GM12878 (cell line): ENCODE measurements around the gene LHB. TPM values are rescaled to one million over a fixed set of nuclear protein-coding genes. Genes with fewer than 3 reads are reported as not detected.
A peak's percentile ranks its signal among the peaks of the same experiment; 100 is the strongest.

Experiments used
- ATAC-seq: fragments of 200-7000 bp; cut with Tn5 transposase; 3 replicates; pipeline ENCODE4 v1.9.1; 2020; ENCODE audit warnings: mild to moderate bottlenecking, moderate library complexity
- BruUV-seq: library from RNA; stranded (reverse); fragments of 400-500 nt; replicated peaks from 2 replicates; lab custom pipeline; 2021; lab: Mats Ljungman, UMichigan
- CTCF ChIA-PET: fragments of 300-600 bp; sonication (Branson Sonifier 250); formaldehyde crosslinking; extraction: SDS; loops from one replicate; lab custom pipeline; 2021; ENCODE audit warnings: inconsistent platforms; lab: Yijun Ruan, JAX
- POLR2A ChIA-PET: fragments of 350-600 bp; formaldehyde crosslinking; extraction: SDS; loops from one replicate; lab custom pipeline; 2021; ENCODE audit warnings: inconsistent platforms; lab: Charles Lee
- RAD21 ChIA-PET: fragments of 300-600 bp; sonication (Branson Sonifier 250); formaldehyde crosslinking; loops from one replicate; lab custom pipeline; 2023; ENCODE audit warnings: antibody characterized with exemption; ENCODE audit not compliant: unreplicated experiment; lab: Charles Lee
- SMC1A ChIA-PET: fragments of 300-600 bp; sonication (Branson Sonifier 250); formaldehyde crosslinking; loops from one replicate; lab custom pipeline; 2023; ENCODE audit not compliant: unreplicated experiment, uncharacterized antibody; lab: Charles Lee
- DNase-seq: peaks from one replicate; pipeline ENCODE4 v3.0.0-alpha.2; 2011; ENCODE audit warnings: low read depth, low spot score
- FAIRE-seq: peaks from 3 replicates; lab custom pipeline; 2011; peaks lifted over from hg19 to GRCh38; lab: Jason Lieb, UNC
- H2AFZ ChIP-seq: 2 replicates; pipeline ENCODE4 v1.6.0; 2011; ENCODE audit warnings: low read depth, low read length, control low read depth; ENCODE audit not compliant: control insufficient read depth
- H3K27ac ChIP-seq: 2 replicates; pipeline ENCODE4 v1.5.1; 2011; ENCODE audit warnings: control low read depth; ENCODE audit not compliant: control insufficient read depth, insufficient read depth
- H3K27me3 ChIP-seq, 2 experiments: replicated peaks in 1 of 2; 2 replicates each; pipeline versions ENCODE4 v1.6.0 to v1.6.1; 2011; ENCODE audit warnings: low read length in 1 of 2; ENCODE audit not compliant: control insufficient read depth in 2 of 2, insufficient read depth in 2 of 2
- H3K36me3 ChIP-seq, 2 experiments: 2 replicates each; pipeline ENCODE4 v1.5.1; 2011; ENCODE audit warnings: low read length in 1 of 2; ENCODE audit not compliant: control insufficient read depth in 2 of 2, insufficient read depth in 2 of 2
- H3K4me1 ChIP-seq: 2 replicates; pipeline ENCODE4 v1.6.1; 2011; ENCODE audit warnings: mild to moderate bottlenecking, low read length, moderate library complexity, mixed read lengths; ENCODE audit not compliant: control insufficient read depth, insufficient read depth
- H3K4me2 ChIP-seq: 2 replicates; pipeline ENCODE4 v1.6.0; 2011; ENCODE audit warnings: control low read depth; ENCODE audit not compliant: control insufficient read depth, insufficient read depth
- H3K4me3 ChIP-seq: fragments of 200-600 bp; sonication (generic); 2 replicates; pipeline ENCODE4 v1.5.1; 2016
- H3K79me2 ChIP-seq: 2 replicates; pipeline ENCODE4 v1.6.0; 2011; ENCODE audit warnings: low read length; ENCODE audit not compliant: control insufficient read depth, insufficient read depth
- H3K9ac ChIP-seq: 2 replicates; pipeline ENCODE4 v1.8.0; 2011; ENCODE audit warnings: low read length, control low read depth, mixed read lengths; ENCODE audit not compliant: control insufficient read depth, insufficient read depth
- H3K9me3 ChIP-seq: replicated peaks from 3 replicates; pipeline ENCODE4 v1.5.1; 2011; ENCODE audit warnings: mild to moderate bottlenecking, low read length; ENCODE audit not compliant: control insufficient read depth, insufficient read depth
- H4K20me1 ChIP-seq: 2 replicates; pipeline ENCODE4 v1.6.0; 2011; ENCODE audit not compliant: control insufficient read depth, insufficient read depth
- ASH2L ChIP-seq: fragments of 300-600, 200-600 bp; sonication (generic); IDR thresholded peaks from 2 replicates; pipeline ENCODE4 v1.6.1; 2017; ENCODE audit warnings: low read depth, mild to moderate bottlenecking, borderline replicate concordance
- ATF7 ChIP-seq: fragments of 450-650 bp; IDR thresholded peaks from 2 replicates; pipeline ENCODE4 v1.6.1; 2016; ENCODE audit warnings: low read depth, mild to moderate bottlenecking
- BHLHE40 ChIP-seq, 2 experiments: fragments of 450-650 bp in 1 of 2; IDR thresholded peaks; 2 replicates each; pipeline ENCODE4 v1.6.1; 2011 to 2017; ENCODE audit warnings: low read depth in 2 of 2, borderline replicate concordance in 1 of 2, improper control_type of control experiment in 1 of 2, low read length in 1 of 2, mild to moderate bottlenecking in 1 of 2
- EED ChIP-seq: sonication (generic); IDR thresholded peaks from 2 replicates; pipeline ENCODE4 v1.6.1; 2016; ENCODE audit warnings: antibody characterized with exemption, low read depth
- JUND ChIP-seq: IDR thresholded peaks from 2 replicates; pipeline ENCODE4 v1.6.1; 2012; ENCODE audit warnings: low read depth, mild to moderate bottlenecking, low read length, improper control_type of control experiment, moderate library complexity
- MYB ChIP-seq: fragments of 150-350 bp; IDR thresholded peaks from 2 replicates; pipeline ENCODE4 v1.6.1; 2014; ENCODE audit warnings: mild to moderate bottlenecking, low read depth, low read length, borderline replicate concordance
- PBX3 ChIP-seq: IDR thresholded peaks from 2 replicates; pipeline ENCODE4 v1.6.1; 2011; ENCODE audit warnings: mild to moderate bottlenecking, low read depth, low read length, moderate library complexity; ENCODE audit not compliant: insufficient replicate concordance
- RB1 ChIP-seq: fragments of 450-650 bp; formaldehyde crosslinking; IDR thresholded peaks from 2 replicates; pipeline ENCODE4 v1.6.1; 2017; ENCODE audit warnings: mild to moderate bottlenecking, borderline replicate concordance
- SMAD1 ChIP-seq: fragments of 450-650 bp; IDR thresholded peaks from 2 replicates; pipeline ENCODE4 v1.6.1; 2018; ENCODE audit warnings: mild to moderate bottlenecking, low read depth; ENCODE audit not compliant: partially characterized antibody
- YBX1 ChIP-seq: fragments of 450-650 bp; IDR thresholded peaks from 2 replicates; pipeline ENCODE4 v1.6.1; 2016; ENCODE audit warnings: antibody characterized with exemption
- YY1 ChIP-seq: IDR thresholded peaks from 2 replicates; pipeline ENCODE4 v1.6.1; 2011; ENCODE audit warnings: low read depth, mild to moderate bottlenecking, low read length
- ZNF687 ChIP-seq: fragments of 450-650 bp; IDR thresholded peaks from 2 replicates; pipeline ENCODE4 v1.6.1; 2017; ENCODE audit warnings: mild to moderate bottlenecking, moderate library complexity
- WGBS: methylation state at CpG from one replicate; pipeline ENCODE4 v1.1.6; 2016; ENCODE audit warnings: low lambda C conversion rate; ENCODE audit not compliant: insufficient replicate concordance, insufficient coverage; ENCODE audit errors: missing lambda C conversion rate; 5-methylcytosine and 5-hydroxymethylcytosine counted together
- in situ Hi-C: fragments of 300-500 bp; cut with MboI; formaldehyde crosslinking; loops from 9 replicates; pipeline ENCODE4 v1.14.3; 2018; ENCODE audit warnings: mixed read lengths
- intact Hi-C: fragments of 100-400 bp; cut with micrococcal nuclease; formaldehyde crosslinking; loops from one replicate; pipeline ENCODE4 v1.14.2; 2022; ENCODE audit not compliant: unreplicated experiment
- polyA plus RNA-seq, 11 experiments: library from polyadenylated mRNA; depleted of rRNA in 4 of 11; unstranded in 6 of 11; stranded (reverse) in 5 of 11; fragments of >200 nt; fragmentation: Nextera tagmentation in 4 of 11; fragmentation: Illumina TruSeq in 1 of 11; extraction: Ambion mirVana in 4 of 11; extraction: Trizol in 1 of 11; gene quantifications; 1 replicate in 1 of 11; 2 replicates in 10 of 11; pipeline versions ENCODE4 v1.2.1 to v1.2.3, GENCODE V29; 2011 to 2016; ENCODE audit warnings: inconsistent platforms in 2 of 11, missing spikeins in 2 of 11, low read depth in 1 of 11
- total RNA-seq, 4 experiments: library from RNA; depleted of rRNA in 3 of 4; stranded (reverse); fragments of >200 nt in 3 of 4; fragmentation: Illumina TruSeq in 1 of 4; extraction: Trizol in 1 of 4; gene quantifications; 2 replicates each; pipeline versions ENCODE4 v1.2.1 to v1.2.3, GENCODE V29; 2013 to 2021
- TF ChIP-seq, protein P1 (sequence below), 3 experiments: IDR thresholded peaks in 2 of 3; conservative IDR thresholded peaks in 1 of 3; 2 replicates each; pipeline ENCODE4 v1.5.1; 2011; ENCODE audit warnings: low read depth in 3 of 3, low read length in 3 of 3, mild to moderate bottlenecking in 3 of 3, control low read depth in 2 of 3, moderate library complexity in 2 of 3, inconsistent platforms in 1 of 3, mixed read lengths in 1 of 3; ENCODE audit not compliant: control insufficient read depth in 2 of 3, insufficient read depth in 1 of 3; ENCODE audit errors: extremely low read depth in 1 of 3

The LHB gene
- total and polyA plus RNA-seq, 10 of the 15 experiments (the other 5 are each of a cell fraction or from before 2014, with no cell fraction given), result 0.20 to 0.72 (median 0.46) TPM; not detected in 5

GRCh38 chr19:49019242-49019932, 2.5 kb upstream of the LHB start:
- Histone ChIP-seq H3K4me3 (peak overlapping the region; percentile 40; the same call in 1 of the 2 replicates), H3K27ac (no peak overlapping the region), H3K9me3 (no peaks in the 10 kb centered on the region), H3K36me3 (peaks cover 0 to 6% of the 10 kb centered on the region in 2 experiments; a peak in 2 of 4 replicates), H3K79me2 (no peaks in the 10 kb centered on the region), H3K4me2 (peak overlapping the region; percentile 31), H3K27me3 (no peaks in the 10 kb centered on the region), H2AFZ (peak overlapping the region; percentile 34), H3K9ac (no peak overlapping the region), H4K20me1 (no peaks in the 10 kb centered on the region), H3K4me1 (peaks cover 15% of the 10 kb centered on the region)
- ATAC-seq, result peak; percentile 22; the same call in 2 of the 3 replicates
- CTCF ChIA-PET, result interaction anchor here (0.8 to 3.1 kb wide), 2 partner anchors 21 to 78 kb away, joined by 3 to 14 read pairs; no protein-coding TSS in a partner anchor
- SMC1A ChIA-PET, result no interaction called here
- no peak for FAIRE-seq
- intact Hi-C loops, result no loop called here
- no TSS peak for BruUV-seq
- 7% methylated on average over 41 of the region's 41 CpGs for WGBS
- in situ Hi-C loops, result no loop called here
- DNase-seq, result no peak
- RAD21 ChIA-PET, result interaction anchor here (0.6 kb wide), 1 partner anchor 43 kb away, joined by 3 read pairs; no protein-coding TSS in a partner anchor
- POLR2A ChIA-PET, result interaction anchor here (0.6 kb wide), 1 partner anchor 483 kb away, joined by 6 read pairs; no protein-coding TSS in a partner anchor
- TF ChIP-seq ATF7 (no peak), EED (no peak), RB1 (no peak), ASH2L (no peak), MYB (no peak), YY1 (no peak), ZNF687 (no peak), YBX1 (no peak), SMAD1 (no peak), BHLHE40 (IDR thresholded peaks at IDR 0.05; ENCODE audit: borderline replicate concordance in 1 of 2, low read depth in 2 of 2, low read length in 1 of 2) (peak in 1 of 2 experiments; percentile 69; a peak in 2 of 4 replicates), PBX3 (no peak), JUND (no peak)
- TF ChIP-seq, protein P1, sequence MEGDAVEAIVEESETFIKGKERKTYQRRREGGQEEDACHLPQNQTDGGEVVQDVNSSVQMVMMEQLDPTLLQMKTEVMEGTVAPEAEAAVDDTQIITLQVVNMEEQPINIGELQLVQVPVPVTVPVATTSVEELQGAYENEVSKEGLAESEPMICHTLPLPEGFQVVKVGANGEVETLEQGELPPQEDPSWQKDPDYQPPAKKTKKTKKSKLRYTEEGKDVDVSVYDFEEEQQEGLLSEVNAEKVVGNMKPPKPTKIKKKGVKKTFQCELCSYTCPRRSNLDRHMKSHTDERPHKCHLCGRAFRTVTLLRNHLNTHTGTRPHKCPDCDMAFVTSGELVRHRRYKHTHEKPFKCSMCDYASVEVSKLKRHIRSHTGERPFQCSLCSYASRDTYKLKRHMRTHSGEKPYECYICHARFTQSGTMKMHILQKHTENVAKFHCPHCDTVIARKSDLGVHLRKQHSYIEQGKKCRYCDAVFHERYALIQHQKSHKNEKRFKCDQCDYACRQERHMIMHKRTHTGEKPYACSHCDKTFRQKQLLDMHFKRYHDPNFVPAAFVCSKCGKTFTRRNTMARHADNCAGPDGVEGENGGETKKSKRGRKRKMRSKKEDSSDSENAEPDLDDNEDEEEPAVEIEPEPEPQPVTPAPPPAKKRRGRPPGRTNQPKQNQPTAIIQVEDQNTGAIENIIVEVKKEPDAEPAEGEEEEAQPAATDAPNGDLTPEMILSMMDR (IDR thresholded peaks at IDR 0.05 in 2 of 3, conservative IDR thresholded peaks at IDR 0.05 in 1 of 3; ENCODE audit: control insufficient read depth in 2 of 3, extremely low read depth in 1 of 3, insufficient read depth in 1 of 3, low read depth in 3 of 3, low read length in 3 of 3), result 0 out of 6 replicates have a peak, but pooled peaks of 1 of the 3 experiments have one; percentile 4
